Activated naive CD4-positive, alpha-beta T cell treated with anti-CD3 and anti-CD28 coated beads, Interleukin-2, amount 50 U/mL, for 72 hours (primary cell): Measurements from ENCODE around the gene IFIT5. TPM values are rescaled to one million over a fixed set of nuclear protein-coding genes. Genes with fewer than 3 reads are reported as not detected.
"Not testable (repeated sequence)": the region's sequence is repeated elsewhere in the genome, so short reads cannot be mapped to it uniquely, and the experiment has no call there.

Experiments
- ATAC-seq, 2 donors: fragments of 150-1000 bp; cut with Tn5 transposase; 2 replicates each; pipeline ENCODE4 v1.10.0; 2021; ENCODE audit warnings: mild to moderate bottlenecking in 2 of 2, moderate library complexity in 2 of 2
- DNase-seq, 2 donors: peaks; one replicate each; pipeline ENCODE4 v3.0.0; 2021 to 2022; ENCODE audit warnings: low spot score in 2 of 2
- H3K27ac Mint-ChIP-seq, 2 donors: one replicate each; pipeline ENCODE4 v1.8.0; 2022; ENCODE audit warnings: mild to moderate bottlenecking in 2 of 2, mixed read lengths in 2 of 2
- H3K36me3 Mint-ChIP-seq, 2 donors: one replicate each; pipeline ENCODE4 v1.8.0; 2022; ENCODE audit warnings: mixed read lengths in 2 of 2
- H3K9me3 Mint-ChIP-seq, 2 donors: one replicate each; pipeline ENCODE4 v1.8.0; 2022; ENCODE audit warnings: mixed read lengths in 2 of 2
- total RNA-seq, 2 donors: library from RNA; stranded (reverse); gene quantifications; one replicate each; pipeline ENCODE4 v1.2.3, GENCODE V29; 2022

IFIT5 gene
- total RNA-seq, 2 donors from 2014 or later, result 3.1 to 10.9 TPM

GRCh38 chr10:89412276-89412675 lies 2.1 kb upstream of the IFIT5 start:
- Mint-ChIP-seq H3K27ac (peak overlapping the region in 1 of 2 donors; percentile 81), H3K36me3 (peaks cover 23% of the 10 kb centered on the region in 2 donors)
- not testable (repeated sequence) for ATAC-seq, DNase-seq, H3K9me3 Mint-ChIP-seq

- Mint-ChIP-seq H3K36me3 (peaks cover 23% of the 10 kb centered on the region in 2 donors), H3K9me3 (peaks cover 7% of the 10 kb centered on the region in 2 donors), H3K27ac (peak overlapping the region; percentile 88 to 91)
- no peak for DNase-seq
- no peak for ATAC-seq
These were observed 913 bp upstream of the IFIT5 start for GRCh38 chr10:89413398-89413912.

- Mint-ChIP-seq H3K9me3 (peaks cover 7% of the 10 kb centered on the region in 2 donors), H3K27ac (peak overlapping the region; percentile 91 to 97), H3K36me3 (peaks cover 23% of the 10 kb centered on the region in 2 donors)
- DNase-seq (peak; percentile 26 to 60), ATAC-seq (peak; percentile 52 to 59)
These were observed 782 bp downstream of the IFIT5 start for GRCh38 chr10:89414879-89415821.

- H3K36me3 Mint-ChIP-seq, result peaks cover 23 to 29% of the 10 kb centered on the region in 2 donors
- ATAC-seq, result no peak
- H3K27ac Mint-ChIP-seq, result peak overlapping the region in 1 of 2 donors; percentile 91
These were observed 2.1 kb downstream of the IFIT5 start for GRCh38 chr10:89416465-89416864.

GRCh38 chr10:89419548-89419947 lies 5.2 kb downstream of the IFIT5 start:
- Mint-ChIP-seq H3K9me3 (no peaks in the 10 kb centered on the region), H3K27ac (no peak overlapping the region), H3K36me3 (peaks cover 12 to 22% of the 10 kb centered on the region in 2 donors)
- DNase-seq (no peak), ATAC-seq (no peak)

More at GRCh38 chr10:89416465-89416864, 2.1 kb downstream of the IFIT5 start:
- H3K9me3 Mint-ChIP-seq, result peaks cover 7% of the 10 kb centered on the region in 2 donors
- DNase-seq, result no peak

GRCh38 chr10:89421018-89421476 lies 6.7 kb downstream of the IFIT5 start:
- peaks cover 2 to 13% of the 10 kb centered on the region in 2 donors for H3K36me3 Mint-ChIP-seq
- no peaks in the 10 kb centered on the region for H3K9me3 Mint-ChIP-seq
- H3K27ac Mint-ChIP-seq, result no peak overlapping the region
- DNase-seq (no peak), ATAC-seq (no peak)

GRCh38 chr10:89425000-89425399 lies 10.6 kb downstream of the IFIT5 start:
- no peak for ATAC-seq
- Mint-ChIP-seq H3K36me3 (peaks cover 0 to 7% of the 10 kb centered on the region in 2 donors), H3K27ac (no peak overlapping the region), H3K9me3 (no peaks in the 10 kb centered on the region)
- no peak for DNase-seq

- H3K36me3 Mint-ChIP-seq, result peaks cover 0 to 2% of the 10 kb centered on the region in 2 donors
- ATAC-seq, result peak; percentile 57 to 65
- H3K27ac Mint-ChIP-seq, result no peak overlapping the region
- DNase-seq, result no peak
- H3K9me3 Mint-ChIP-seq, result no peaks in the 10 kb centered on the region
These were observed 12.0 kb downstream of the IFIT5 start for GRCh38 chr10:89426230-89426868.

- Mint-ChIP-seq H3K27ac (no peak overlapping the region), H3K9me3 (no peaks in the 10 kb centered on the region), H3K36me3 (no peaks in the 10 kb centered on the region)
- no peak for DNase-seq
- no peak for ATAC-seq
These were observed 13.3 kb downstream of the IFIT5 start for GRCh38 chr10:89427629-89428028.

GRCh38 chr10:89428877-89429276 lies 14.5 kb downstream of the IFIT5 start:
- ATAC-seq (no peak), DNase-seq (no peak)
- no peak overlapping the region for H3K27ac Mint-ChIP-seq
- no peaks in the 10 kb centered on the region for H3K9me3 Mint-ChIP-seq
- H3K36me3 Mint-ChIP-seq, result no peaks in the 10 kb centered on the region

GRCh38 chr10:89431977-89432376 lies 17.6 kb downstream of the IFIT5 start:
- ATAC-seq (no peak), DNase-seq (no peak)
- Mint-ChIP-seq H3K9me3 (no peaks in the 10 kb centered on the region), H3K36me3 (no peaks in the 10 kb centered on the region), H3K27ac (no peak overlapping the region)

GRCh38 chr10:89438525-89438924 lies 24.2 kb downstream of the IFIT5 start:
- no peaks in the 10 kb centered on the region for H3K36me3 Mint-ChIP-seq
- no peak overlapping the region for H3K27ac Mint-ChIP-seq
- no peak for ATAC-seq
- H3K9me3 Mint-ChIP-seq, result no peaks in the 10 kb centered on the region
- no peak for DNase-seq

- H3K27ac Mint-ChIP-seq, result no peak overlapping the region
- ATAC-seq, result no peak
- H3K9me3 Mint-ChIP-seq, result peaks cover 0 to under 1% of the 10 kb centered on the region in 2 donors
- no peak for DNase-seq
- H3K36me3 Mint-ChIP-seq, result peaks cover 0 to under 1% of the 10 kb centered on the region in 2 donors
These were observed 26.1 kb downstream of the IFIT5 start for GRCh38 chr10:89440226-89441009.

GRCh38 chr10:89442289-89442688 lies 27.9 kb downstream of the IFIT5 start:
- Mint-ChIP-seq H3K36me3 (peaks cover 0 to 6% of the 10 kb centered on the region in 2 donors), H3K9me3 (peaks cover 6 to 7% of the 10 kb centered on the region in 2 donors), H3K27ac (no peak overlapping the region)
- ATAC-seq (peak in 1 of 2 donors; percentile 76), DNase-seq (no peak)

- H3K36me3 Mint-ChIP-seq, H3K27ac Mint-ChIP-seq, DNase-seq, ATAC-seq: not testable (repeated sequence)
- H3K9me3 Mint-ChIP-seq, result peaks cover 7 to 11% of the 10 kb centered on the region in 2 donors
These were observed 30.5 kb downstream of the IFIT5 start for GRCh38 chr10:89444819-89445218.

- peaks cover 0 to 2% of the 10 kb centered on the region in 2 donors for H3K36me3 Mint-ChIP-seq
- no peak overlapping the region for H3K27ac Mint-ChIP-seq
- peaks cover 1 to 7% of the 10 kb centered on the region in 2 donors for H3K9me3 Mint-ChIP-seq
- ATAC-seq (no peak), DNase-seq (no peak)
These were observed 36.5 kb downstream of the IFIT5 start for GRCh38 chr10:89450901-89451300.
